ENCODE results near the gene ZNF672.
"Not testable (repeated sequence)": the region's sequence is repeated elsewhere in the genome, so short reads cannot be mapped to it uniquely, and the experiment has no call there.

Gene ZNF672

DNA sequence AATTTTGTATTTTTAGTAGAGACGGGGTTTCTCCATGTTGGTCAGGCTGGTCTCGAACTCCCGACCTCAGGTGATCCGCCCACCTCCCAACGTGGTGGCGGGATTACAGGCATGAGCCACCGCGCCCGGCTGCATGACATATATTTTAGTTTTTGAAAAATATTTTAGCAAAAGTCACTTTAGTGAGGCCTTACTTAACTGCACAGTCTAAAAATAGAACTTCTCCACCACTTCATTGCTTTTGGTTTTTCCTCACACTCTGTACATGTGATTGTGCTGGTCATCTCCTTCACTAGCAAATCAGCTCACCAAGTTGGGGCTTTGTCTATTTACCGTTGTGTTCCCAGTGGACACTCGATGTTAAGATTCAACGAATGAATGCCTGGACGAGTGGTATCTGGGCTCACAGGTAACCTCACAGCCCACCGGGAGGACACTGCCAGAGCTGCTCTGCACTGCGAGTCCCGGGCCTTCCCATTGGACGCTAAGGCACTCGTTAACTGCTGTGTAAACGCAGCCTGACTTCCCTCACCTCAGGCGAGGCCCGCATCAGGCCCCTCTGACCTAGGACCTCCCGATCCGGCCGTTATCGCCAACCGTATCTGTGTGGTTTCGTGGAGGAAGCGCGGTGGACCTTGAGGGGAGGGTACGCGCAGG, 34.9 kb downstream of the ZNF672 start:
- in situ Hi-C loops (cut with MboI; ENCODE audit: low pct_unique_long_range_greater_than_20kb, low sequenced_read_pairs, unreplicated experiment), result no loop called here
- TF ChIP-seq, protein P1, sequence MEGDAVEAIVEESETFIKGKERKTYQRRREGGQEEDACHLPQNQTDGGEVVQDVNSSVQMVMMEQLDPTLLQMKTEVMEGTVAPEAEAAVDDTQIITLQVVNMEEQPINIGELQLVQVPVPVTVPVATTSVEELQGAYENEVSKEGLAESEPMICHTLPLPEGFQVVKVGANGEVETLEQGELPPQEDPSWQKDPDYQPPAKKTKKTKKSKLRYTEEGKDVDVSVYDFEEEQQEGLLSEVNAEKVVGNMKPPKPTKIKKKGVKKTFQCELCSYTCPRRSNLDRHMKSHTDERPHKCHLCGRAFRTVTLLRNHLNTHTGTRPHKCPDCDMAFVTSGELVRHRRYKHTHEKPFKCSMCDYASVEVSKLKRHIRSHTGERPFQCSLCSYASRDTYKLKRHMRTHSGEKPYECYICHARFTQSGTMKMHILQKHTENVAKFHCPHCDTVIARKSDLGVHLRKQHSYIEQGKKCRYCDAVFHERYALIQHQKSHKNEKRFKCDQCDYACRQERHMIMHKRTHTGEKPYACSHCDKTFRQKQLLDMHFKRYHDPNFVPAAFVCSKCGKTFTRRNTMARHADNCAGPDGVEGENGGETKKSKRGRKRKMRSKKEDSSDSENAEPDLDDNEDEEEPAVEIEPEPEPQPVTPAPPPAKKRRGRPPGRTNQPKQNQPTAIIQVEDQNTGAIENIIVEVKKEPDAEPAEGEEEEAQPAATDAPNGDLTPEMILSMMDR (IDR thresholded peaks at IDR 0.05; ENCODE audit: extremely low read depth, insufficient read depth, missing control alignments), result no peak
- DNase-seq (ENCODE audit: low spot score), result no peak

DNA sequence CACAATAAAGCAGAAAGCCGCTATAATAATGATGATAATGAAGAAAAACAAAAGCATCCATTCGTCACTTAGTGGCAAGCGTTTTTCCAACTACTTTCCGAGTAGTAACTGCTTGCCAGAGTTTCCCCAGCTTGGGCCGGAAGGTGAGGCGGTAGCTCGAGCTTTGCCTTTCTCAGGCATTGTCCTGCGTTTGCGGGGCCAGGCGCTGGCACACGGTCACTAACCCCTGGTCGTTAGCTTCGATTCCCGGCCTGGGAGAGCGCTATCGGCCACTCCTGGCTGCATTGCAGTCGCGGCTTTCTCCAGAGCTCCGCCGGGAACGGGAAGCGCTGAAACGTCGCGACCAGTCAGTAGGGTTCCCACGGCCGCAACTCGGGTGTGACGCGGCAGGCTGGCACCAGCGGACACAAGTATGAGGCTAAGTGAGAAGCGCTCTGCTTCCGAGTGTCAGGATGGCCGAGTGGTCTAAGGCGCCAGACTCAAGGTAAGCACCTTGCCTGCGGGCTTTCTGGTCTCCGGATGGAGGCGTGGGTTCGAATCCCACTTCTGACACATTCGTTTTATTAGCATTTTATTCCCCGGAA, 35.5 kb downstream of the ZNF672 start:
- in situ Hi-C loops (cut with MboI; ENCODE audit: low pct_unique_long_range_greater_than_20kb, low sequenced_read_pairs, unreplicated experiment), result no loop called here
- DNase-seq (ENCODE audit: low spot score), result peak; percentile 78
- TF ChIP-seq, protein P1 (IDR thresholded peaks at IDR 0.05; ENCODE audit: extremely low read depth, insufficient read depth, missing control alignments), result no peak

- peak; percentile 54 for DNase-seq (ENCODE audit: low spot score)
- TF ChIP-seq, protein P1 (IDR thresholded peaks at IDR 0.05; ENCODE audit: extremely low read depth, insufficient read depth, missing control alignments), result no peak
- in situ Hi-C loops (cut with MboI; ENCODE audit: low pct_unique_long_range_greater_than_20kb, low sequenced_read_pairs, unreplicated experiment), result no loop called here
These were observed 36.0 kb downstream of the ZNF672 start for GRCh38 chr1:248873993-248874533.

- TF ChIP-seq, protein P1 (IDR thresholded peaks at IDR 0.05; ENCODE audit: extremely low read depth, insufficient read depth, missing control alignments), result no peak
- DNase-seq (ENCODE audit: low spot score), result no peak
- in situ Hi-C loops (cut with MboI; ENCODE audit: low pct_unique_long_range_greater_than_20kb, low sequenced_read_pairs, unreplicated experiment), result no loop called here
These were observed 43.2 kb downstream of the ZNF672 start for GRCh38 chr1:248881261-248881660.

GRCh38 chr1:248882427-248882826, 44.4 kb downstream of the ZNF672 start:
- in situ Hi-C loops (cut with MboI; ENCODE audit: low pct_unique_long_range_greater_than_20kb, low sequenced_read_pairs, unreplicated experiment); DNase-seq (ENCODE audit: low spot score): not testable (repeated sequence)

- TF ChIP-seq, protein P1 (IDR thresholded peaks at IDR 0.05; ENCODE audit: extremely low read depth, insufficient read depth, missing control alignments), result no peak
- no peak for DNase-seq (ENCODE audit: low spot score)
- in situ Hi-C loops (cut with MboI; ENCODE audit: low pct_unique_long_range_greater_than_20kb, low sequenced_read_pairs, unreplicated experiment), result no loop called here
These were observed 46.7 kb downstream of the ZNF672 start for GRCh38 chr1:248884632-248885295.

GRCh38 chr1:248885646-248886045, 47.6 kb downstream of the ZNF672 start:
- in situ Hi-C loops (cut with MboI; ENCODE audit: low pct_unique_long_range_greater_than_20kb, low sequenced_read_pairs, unreplicated experiment), result no loop called here
- TF ChIP-seq, protein P1 (IDR thresholded peaks at IDR 0.05; ENCODE audit: extremely low read depth, insufficient read depth, missing control alignments), result no peak
- no peak for DNase-seq (ENCODE audit: low spot score)
